Measurements from ENCODE around the gene CLDN14.

GRCh38 chr21:36463204-36463603 is 16.7 kb downstream of the CLDN14 start:
- TF ChIP-seq CTCF (IDR thresholded peaks at IDR 0.05) (no peak), EZH2 (IDR thresholded peaks at IDR 0.05; ENCODE audit: borderline replicate concordance, insufficient read depth, low read depth, low read length, poor library complexity, severe bottlenecking) (no peak)
